SK-N-SH treated with all-trans-retinoic acid at 6 μM for 48 hours (cell line): ENCODE results near the gene VSIR.

Source experiments
- ATAC-seq: fragments of 200-7000 bp; cut with Tn5 transposase; 3 replicates; pipeline ENCODE4 v1.9.1; 2020; ENCODE audit warnings: mild to moderate bottlenecking, moderate library complexity
- ARNTL ChIP-seq: fragments of 450-650 bp; formaldehyde crosslinking; IDR thresholded peaks from 2 replicates; pipeline ENCODE4 v1.5.0; 2020; ENCODE audit warnings: low read depth, mild to moderate bottlenecking, moderate library complexity, borderline replicate concordance
- BACH2 ChIP-seq: fragments of 250-450 bp; sonication (Bioruptor Pico); IDR thresholded peaks from 2 replicates; pipeline ENCODE4 v1.9.0; 2021; ENCODE audit warnings: mild to moderate bottlenecking, borderline replicate concordance
- CSDC2 ChIP-seq: fragments of 250-450 bp; sonication (Bioruptor Pico); IDR thresholded peaks from 2 replicates; pipeline ENCODE4 v1.5.0; 2020; ENCODE audit warnings: mild to moderate bottlenecking, moderate library complexity
- ESRRG ChIP-seq: fragments of 250-450 bp; sonication (Bioruptor Pico); IDR thresholded peaks from 2 replicates; pipeline ENCODE4 v1.6.1; 2021; ENCODE audit warnings: mild to moderate bottlenecking
- GLIS3 ChIP-seq: fragments of 250-450 bp; sonication (Bioruptor Pico); IDR thresholded peaks from 2 replicates; pipeline ENCODE4 v1.5.0; 2020; ENCODE audit warnings: mild to moderate bottlenecking, moderate library complexity
- ISL1 ChIP-seq: fragments of 250-450 bp; sonication (Bioruptor Pico); IDR thresholded peaks from 2 replicates; pipeline ENCODE4 v2.1.2; 2022; ENCODE audit warnings: mild to moderate bottlenecking, moderate library complexity
- OSR1 ChIP-seq: fragments of 250-450 bp; sonication (Bioruptor Pico); IDR thresholded peaks from 2 replicates; pipeline ENCODE4 v1.8.0; 2022; ENCODE audit warnings: moderate library complexity, mild to moderate bottlenecking, inconsistent platforms
- PPARA ChIP-seq: fragments of 250-450 bp; sonication (Bioruptor Pico); IDR thresholded peaks from 2 replicates; pipeline ENCODE4 v1.5.0; 2020; ENCODE audit warnings: mild to moderate bottlenecking, borderline replicate concordance
- RARB ChIP-seq: fragments of 250-450 bp; sonication (Bioruptor Pico); IDR thresholded peaks from 2 replicates; pipeline ENCODE4 v1.8.0; 2021; ENCODE audit warnings: mild to moderate bottlenecking, moderate library complexity
- TCF4 ChIP-seq: fragments of 250-450 bp; sonication (Bioruptor Pico); IDR thresholded peaks from 2 replicates; pipeline ENCODE4 v1.8.0; 2021; ENCODE audit warnings: mild to moderate bottlenecking, moderate library complexity, borderline replicate concordance
- TOX ChIP-seq: fragments of 250-450 bp; sonication (Bioruptor Pico); IDR thresholded peaks from 2 replicates; pipeline ENCODE4 v1.8.0; 2021; ENCODE audit warnings: mild to moderate bottlenecking, moderate library complexity, borderline replicate concordance
- ZC3H10 ChIP-seq: fragments of 250-450 bp; sonication (Bioruptor Pico); IDR thresholded peaks from 2 replicates; pipeline ENCODE4 v1.5.1; 2021; ENCODE audit warnings: mild to moderate bottlenecking, moderate library complexity
- ZFP3 ChIP-seq: fragments of 250-450 bp; sonication (Bioruptor Pico); IDR thresholded peaks from 2 replicates; pipeline ENCODE4 v1.5.0; 2020; ENCODE audit warnings: mild to moderate bottlenecking, moderate library complexity
- ZFP30 ChIP-seq: fragments of 450-650 bp; formaldehyde crosslinking; IDR thresholded peaks from 2 replicates; pipeline ENCODE4 v1.5.0; 2022; ENCODE audit warnings: mild to moderate bottlenecking, moderate library complexity
- ZNF565 ChIP-seq: fragments of 450-650 bp; formaldehyde crosslinking; conservative IDR thresholded peaks from 2 replicates; pipeline ENCODE4 v1.5.0; 2020; ENCODE audit warnings: low read depth, mild to moderate bottlenecking, moderate library complexity
- ZNF70 ChIP-seq: fragments of 450-650 bp; formaldehyde crosslinking; IDR thresholded peaks from 2 replicates; pipeline ENCODE4 v1.5.0; 2020; ENCODE audit warnings: mild to moderate bottlenecking, moderate library complexity
- ZNF8 ChIP-seq: fragments of 450-650 bp; formaldehyde crosslinking; IDR thresholded peaks from 2 replicates; pipeline ENCODE4 v1.5.0; 2020; ENCODE audit warnings: mild to moderate bottlenecking, moderate library complexity
- TF ChIP-seq, protein P1 (sequence below): fragments of 250-450 bp; sonication (Bioruptor Pico); IDR thresholded peaks from 2 replicates; pipeline ENCODE4 v1.8.0; 2020; ENCODE audit warnings: mild to moderate bottlenecking, moderate library complexity, borderline replicate concordance
- TF ChIP-seq, protein P2 (sequence below): fragments of 250-450 bp; sonication (Bioruptor Pico); IDR thresholded peaks from 2 replicates; pipeline ENCODE4 v1.5.1; 2021; ENCODE audit warnings: mild to moderate bottlenecking, moderate library complexity
- TF ChIP-seq, protein P3 (sequence below): fragments of 250-450 bp; sonication (Bioruptor Pico); IDR thresholded peaks from 2 replicates; pipeline ENCODE4 v1.5.0; 2020; ENCODE audit warnings: mild to moderate bottlenecking, moderate library complexity
- TF ChIP-seq, protein P4 (sequence below): fragments of 250-450 bp; sonication (Bioruptor Pico); IDR thresholded peaks from 2 replicates; pipeline ENCODE4 v1.8.0; 2021; ENCODE audit warnings: low read depth, mild to moderate bottlenecking, moderate library complexity, borderline replicate concordance
- TF ChIP-seq, protein P5 (sequence below): fragments of 250-450 bp; sonication (Bioruptor Pico); IDR thresholded peaks from 2 replicates; pipeline ENCODE4 v1.5.1; 2020; ENCODE audit warnings: low read depth, mild to moderate bottlenecking, moderate library complexity

The VSIR gene

DNA sequence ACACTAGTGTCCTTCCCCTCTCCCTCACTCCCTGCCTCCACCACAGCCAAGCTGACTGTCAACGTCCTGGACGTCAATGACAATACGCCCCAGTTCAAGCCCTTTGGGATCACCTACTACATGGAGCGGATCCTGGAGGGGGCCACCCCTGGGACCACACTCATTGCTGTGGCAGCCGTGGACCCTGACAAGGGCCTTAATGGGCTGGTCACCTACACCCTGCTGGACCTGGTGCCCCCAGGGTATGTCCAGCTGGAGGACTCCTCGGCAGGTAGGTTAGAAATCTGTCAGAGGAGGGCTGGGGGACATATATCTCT, 24.9 kb upstream of the VSIR start:
- no peak for ATAC-seq
- TF ChIP-seq TCF4 (CRISPR knock-in tag) (no peak), BACH2 (no peak), ZFP30 (no peak), GLIS3 (no peak), RARB (CRISPR knock-in tag) (no peak), PPARA (CRISPR knock-in tag) (no peak), OSR1 (CRISPR knock-in tag) (no peak), ZNF8 (CRISPR knock-in tag) (no peak), ESRRG (no peak), ZC3H10 (CRISPR knock-in tag) (no peak), ISL1 (CRISPR knock-in tag) (no peak), ARNTL (no peak), ZNF70 (CRISPR knock-in tag) (no peak)
- TF ChIP-seq, protein P1, sequence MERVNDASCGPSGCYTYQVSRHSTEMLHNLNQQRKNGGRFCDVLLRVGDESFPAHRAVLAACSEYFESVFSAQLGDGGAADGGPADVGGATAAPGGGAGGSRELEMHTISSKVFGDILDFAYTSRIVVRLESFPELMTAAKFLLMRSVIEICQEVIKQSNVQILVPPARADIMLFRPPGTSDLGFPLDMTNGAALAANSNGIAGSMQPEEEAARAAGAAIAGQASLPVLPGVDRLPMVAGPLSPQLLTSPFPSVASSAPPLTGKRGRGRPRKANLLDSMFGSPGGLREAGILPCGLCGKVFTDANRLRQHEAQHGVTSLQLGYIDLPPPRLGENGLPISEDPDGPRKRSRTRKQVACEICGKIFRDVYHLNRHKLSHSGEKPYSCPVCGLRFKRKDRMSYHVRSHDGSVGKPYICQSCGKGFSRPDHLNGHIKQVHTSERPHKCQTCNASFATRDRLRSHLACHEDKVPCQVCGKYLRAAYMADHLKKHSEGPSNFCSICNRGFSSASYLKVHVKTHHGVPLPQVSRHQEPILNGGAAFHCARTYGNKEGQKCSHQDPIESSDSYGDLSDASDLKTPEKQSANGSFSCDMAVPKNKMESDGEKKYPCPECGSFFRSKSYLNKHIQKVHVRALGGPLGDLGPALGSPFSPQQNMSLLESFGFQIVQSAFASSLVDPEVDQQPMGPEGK (CRISPR knock-in tag): no peak
- TF ChIP-seq, protein P2, sequence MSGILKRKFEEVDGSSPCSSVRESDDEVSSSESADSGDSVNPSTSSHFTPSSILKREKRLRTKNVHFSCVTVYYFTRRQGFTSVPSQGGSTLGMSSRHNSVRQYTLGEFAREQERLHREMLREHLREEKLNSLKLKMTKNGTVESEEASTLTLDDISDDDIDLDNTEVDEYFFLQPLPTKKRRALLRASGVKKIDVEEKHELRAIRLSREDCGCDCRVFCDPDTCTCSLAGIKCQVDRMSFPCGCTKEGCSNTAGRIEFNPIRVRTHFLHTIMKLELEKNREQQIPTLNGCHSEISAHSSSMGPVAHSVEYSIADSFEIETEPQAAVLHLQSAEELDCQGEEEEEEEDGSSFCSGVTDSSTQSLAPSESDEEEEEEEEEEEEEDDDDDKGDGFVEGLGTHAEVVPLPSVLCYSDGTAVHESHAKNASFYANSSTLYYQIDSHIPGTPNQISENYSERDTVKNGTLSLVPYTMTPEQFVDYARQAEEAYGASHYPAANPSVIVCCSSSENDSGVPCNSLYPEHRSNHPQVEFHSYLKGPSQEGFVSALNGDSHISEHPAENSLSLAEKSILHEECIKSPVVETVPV (CRISPR knock-in tag): no peak

DNA sequence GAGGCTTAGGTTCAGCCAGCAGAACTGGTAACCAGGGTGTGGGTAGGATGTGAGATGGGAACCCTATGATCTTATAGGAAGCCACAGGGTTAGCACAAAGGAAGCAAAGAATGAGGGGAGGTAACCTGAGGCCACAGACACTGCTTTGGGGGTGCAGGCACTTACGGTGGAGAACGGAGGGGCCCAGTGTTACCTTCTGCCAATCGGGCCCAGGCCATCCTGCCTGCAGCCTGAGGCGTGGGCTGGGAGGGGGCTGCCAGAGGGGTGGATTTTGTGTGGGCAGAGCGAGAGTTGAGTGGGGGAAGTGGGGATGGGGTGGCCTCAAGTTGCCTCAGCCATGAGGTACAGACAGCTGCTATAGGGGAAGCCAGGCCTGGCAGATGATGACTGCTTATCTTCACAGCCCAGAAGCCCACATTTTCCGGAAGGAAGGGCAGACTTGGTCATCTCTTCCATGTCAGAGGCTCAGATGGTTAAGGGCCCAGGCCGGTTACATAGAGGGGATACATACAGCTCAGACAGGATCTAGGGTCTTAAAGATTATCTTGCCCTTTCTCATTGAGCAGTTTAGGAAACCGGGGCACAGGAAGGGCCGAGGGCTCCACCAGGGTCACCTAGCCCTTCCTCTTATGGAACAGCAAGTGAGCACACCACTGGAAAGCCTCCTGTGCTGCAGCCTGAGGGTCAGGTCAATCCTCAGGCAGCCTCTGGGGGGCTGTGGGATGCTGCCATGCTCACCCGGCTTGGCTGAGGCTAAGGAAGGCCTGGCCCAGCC, 24.4 kb upstream of the VSIR start:
- ATAC-seq: no peak
- TF ChIP-seq ZFP3 (CRISPR knock-in tag): no peak
- no peak for TF ChIP-seq OSR1 (CRISPR knock-in tag)
- no peak for TF ChIP-seq CSDC2
- TF ChIP-seq GLIS3: no peak
- TF ChIP-seq ESRRG: no peak
- no peak for TF ChIP-seq ZC3H10 (CRISPR knock-in tag)
- TF ChIP-seq RARB (CRISPR knock-in tag): no peak
- TF ChIP-seq TOX: no peak
- TF ChIP-seq, protein P3, sequence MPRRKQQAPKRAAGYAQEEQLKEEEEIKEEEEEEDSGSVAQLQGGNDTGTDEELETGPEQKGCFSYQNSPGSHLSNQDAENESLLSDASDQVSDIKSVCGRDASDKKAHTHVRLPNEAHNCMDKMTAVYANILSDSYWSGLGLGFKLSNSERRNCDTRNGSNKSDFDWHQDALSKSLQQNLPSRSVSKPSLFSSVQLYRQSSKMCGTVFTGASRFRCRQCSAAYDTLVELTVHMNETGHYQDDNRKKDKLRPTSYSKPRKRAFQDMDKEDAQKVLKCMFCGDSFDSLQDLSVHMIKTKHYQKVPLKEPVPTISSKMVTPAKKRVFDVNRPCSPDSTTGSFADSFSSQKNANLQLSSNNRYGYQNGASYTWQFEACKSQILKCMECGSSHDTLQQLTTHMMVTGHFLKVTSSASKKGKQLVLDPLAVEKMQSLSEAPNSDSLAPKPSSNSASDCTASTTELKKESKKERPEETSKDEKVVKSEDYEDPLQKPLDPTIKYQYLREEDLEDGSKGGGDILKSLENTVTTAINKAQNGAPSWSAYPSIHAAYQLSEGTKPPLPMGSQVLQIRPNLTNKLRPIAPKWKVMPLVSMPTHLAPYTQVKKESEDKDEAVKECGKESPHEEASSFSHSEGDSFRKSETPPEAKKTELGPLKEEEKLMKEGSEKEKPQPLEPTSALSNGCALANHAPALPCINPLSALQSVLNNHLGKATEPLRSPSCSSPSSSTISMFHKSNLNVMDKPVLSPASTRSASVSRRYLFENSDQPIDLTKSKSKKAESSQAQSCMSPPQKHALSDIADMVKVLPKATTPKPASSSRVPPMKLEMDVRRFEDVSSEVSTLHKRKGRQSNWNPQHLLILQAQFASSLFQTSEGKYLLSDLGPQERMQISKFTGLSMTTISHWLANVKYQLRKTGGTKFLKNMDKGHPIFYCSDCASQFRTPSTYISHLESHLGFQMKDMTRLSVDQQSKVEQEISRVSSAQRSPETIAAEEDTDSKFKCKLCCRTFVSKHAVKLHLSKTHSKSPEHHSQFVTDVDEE (CRISPR knock-in tag): no peak
- TF ChIP-seq, protein P4, sequence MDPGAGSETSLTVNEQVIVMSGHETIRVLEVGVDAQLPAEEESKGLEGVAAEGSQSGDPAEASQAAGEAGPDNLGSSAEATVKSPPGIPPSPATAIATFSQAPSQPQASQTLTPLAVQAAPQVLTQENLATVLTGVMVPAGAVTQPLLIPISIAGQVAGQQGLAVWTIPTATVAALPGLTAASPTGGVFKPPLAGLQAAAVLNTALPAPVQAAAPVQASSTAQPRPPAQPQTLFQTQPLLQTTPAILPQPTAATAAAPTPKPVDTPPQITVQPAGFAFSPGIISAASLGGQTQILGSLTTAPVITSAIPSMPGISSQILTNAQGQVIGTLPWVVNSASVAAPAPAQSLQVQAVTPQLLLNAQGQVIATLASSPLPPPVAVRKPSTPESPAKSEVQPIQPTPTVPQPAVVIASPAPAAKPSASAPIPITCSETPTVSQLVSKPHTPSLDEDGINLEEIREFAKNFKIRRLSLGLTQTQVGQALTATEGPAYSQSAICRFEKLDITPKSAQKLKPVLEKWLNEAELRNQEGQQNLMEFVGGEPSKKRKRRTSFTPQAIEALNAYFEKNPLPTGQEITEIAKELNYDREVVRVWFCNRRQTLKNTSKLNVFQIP (CRISPR knock-in tag): no peak
- TF ChIP-seq ZNF8 (CRISPR knock-in tag): no peak
- no peak for TF ChIP-seq PPARA (CRISPR knock-in tag)
- no peak for TF ChIP-seq ZNF565 (CRISPR knock-in tag)

DNA sequence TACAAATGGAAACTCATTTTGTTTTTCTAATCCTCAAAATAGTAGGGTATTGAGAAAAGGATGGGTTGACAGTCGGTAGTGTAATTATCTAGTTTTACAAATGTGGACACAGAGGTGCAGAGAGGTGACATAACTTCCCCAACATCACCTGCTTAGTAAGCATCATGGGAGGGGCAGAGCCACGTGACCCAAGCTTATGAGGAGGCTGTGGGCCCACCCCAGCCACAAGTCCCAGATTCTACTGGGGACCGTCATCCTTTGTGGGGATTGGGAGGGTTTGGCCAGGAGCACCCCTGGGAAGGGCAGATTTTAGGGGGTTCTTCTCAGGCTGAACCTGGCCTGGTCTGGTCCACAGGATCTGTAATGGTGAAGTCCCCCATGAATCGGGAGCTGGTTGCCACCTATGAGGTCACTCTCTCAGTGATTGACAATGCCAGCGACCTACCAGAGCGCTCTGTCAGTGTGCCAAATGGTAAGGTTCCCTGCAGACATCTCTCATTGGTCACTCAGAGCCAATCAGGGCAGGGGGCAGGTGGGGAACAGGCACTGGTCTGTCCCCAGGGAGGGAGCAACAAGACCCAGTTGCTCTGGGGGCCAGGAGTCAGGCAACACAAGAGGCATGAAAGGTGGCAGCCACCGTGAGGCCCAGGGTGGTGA, 23.6 kb upstream of the VSIR start:
- no peak for ATAC-seq
- TF ChIP-seq ZC3H10 (CRISPR knock-in tag) (no peak), TOX (no peak), ZNF565 (CRISPR knock-in tag) (no peak), OSR1 (CRISPR knock-in tag) (no peak), PPARA (CRISPR knock-in tag) (no peak), ZNF70 (CRISPR knock-in tag) (no peak)
- TF ChIP-seq, protein P1 (CRISPR knock-in tag): no peak
- TF ChIP-seq, protein P5, sequence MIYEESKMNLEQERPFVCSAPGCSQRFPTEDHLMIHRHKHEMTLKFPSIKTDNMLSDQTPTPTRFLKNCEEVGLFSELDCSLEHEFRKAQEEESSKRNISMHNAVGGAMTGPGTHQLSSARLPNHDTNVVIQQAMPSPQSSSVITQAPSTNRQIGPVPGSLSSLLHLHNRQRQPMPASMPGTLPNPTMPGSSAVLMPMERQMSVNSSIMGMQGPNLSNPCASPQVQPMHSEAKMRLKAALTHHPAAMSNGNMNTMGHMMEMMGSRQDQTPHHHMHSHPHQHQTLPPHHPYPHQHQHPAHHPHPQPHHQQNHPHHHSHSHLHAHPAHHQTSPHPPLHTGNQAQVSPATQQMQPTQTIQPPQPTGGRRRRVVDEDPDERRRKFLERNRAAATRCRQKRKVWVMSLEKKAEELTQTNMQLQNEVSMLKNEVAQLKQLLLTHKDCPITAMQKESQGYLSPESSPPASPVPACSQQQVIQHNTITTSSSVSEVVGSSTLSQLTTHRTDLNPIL (CRISPR knock-in tag): no peak
- TF ChIP-seq, protein P2 (CRISPR knock-in tag): no peak
